AG09319 (cell line): ENCODE measurements around the gene LAP3.

Experiments used
- DNase-seq: peaks from one replicate; pipeline ENCODE4 v3.0.0-alpha.2; 2010; ENCODE audit warnings: low read depth; ENCODE audit errors: extremely low read depth
- TF ChIP-seq, protein P1 (sequence below): IDR thresholded peaks from 2 replicates; pipeline ENCODE4 v1.5.1; 2011; ENCODE audit warnings: low read depth, mild to moderate bottlenecking, inconsistent platforms, low read length, moderate library complexity

The LAP3 gene

DNA sequence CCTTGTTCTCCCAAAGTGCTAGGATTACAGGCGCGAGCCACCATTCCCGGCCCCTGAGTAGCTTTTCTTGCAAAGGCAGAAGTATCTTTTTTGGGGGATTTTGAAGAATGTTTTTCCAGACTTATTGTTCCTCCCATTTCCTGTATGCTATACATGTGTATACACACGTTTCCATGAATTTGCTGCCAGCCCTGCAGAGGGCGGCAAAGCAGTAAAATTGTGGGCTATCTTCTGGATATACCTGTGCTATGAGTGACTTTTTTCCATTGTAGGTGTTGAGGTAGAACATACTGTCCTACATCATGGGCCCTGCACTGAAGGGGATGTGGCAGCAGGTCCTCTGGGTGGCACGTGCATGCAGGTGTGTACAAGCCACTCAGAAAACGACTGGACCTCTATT lies 20.5 kb downstream of the LAP3 start:
- DNase-seq = no peak
- TF ChIP-seq, protein P1, sequence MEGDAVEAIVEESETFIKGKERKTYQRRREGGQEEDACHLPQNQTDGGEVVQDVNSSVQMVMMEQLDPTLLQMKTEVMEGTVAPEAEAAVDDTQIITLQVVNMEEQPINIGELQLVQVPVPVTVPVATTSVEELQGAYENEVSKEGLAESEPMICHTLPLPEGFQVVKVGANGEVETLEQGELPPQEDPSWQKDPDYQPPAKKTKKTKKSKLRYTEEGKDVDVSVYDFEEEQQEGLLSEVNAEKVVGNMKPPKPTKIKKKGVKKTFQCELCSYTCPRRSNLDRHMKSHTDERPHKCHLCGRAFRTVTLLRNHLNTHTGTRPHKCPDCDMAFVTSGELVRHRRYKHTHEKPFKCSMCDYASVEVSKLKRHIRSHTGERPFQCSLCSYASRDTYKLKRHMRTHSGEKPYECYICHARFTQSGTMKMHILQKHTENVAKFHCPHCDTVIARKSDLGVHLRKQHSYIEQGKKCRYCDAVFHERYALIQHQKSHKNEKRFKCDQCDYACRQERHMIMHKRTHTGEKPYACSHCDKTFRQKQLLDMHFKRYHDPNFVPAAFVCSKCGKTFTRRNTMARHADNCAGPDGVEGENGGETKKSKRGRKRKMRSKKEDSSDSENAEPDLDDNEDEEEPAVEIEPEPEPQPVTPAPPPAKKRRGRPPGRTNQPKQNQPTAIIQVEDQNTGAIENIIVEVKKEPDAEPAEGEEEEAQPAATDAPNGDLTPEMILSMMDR = peak; percentile 16

GRCh38 chr4:17599826-17600225 lies 22.8 kb downstream of the LAP3 start:
- TF ChIP-seq, protein P1 = no peak
- no peak for DNase-seq

- TF ChIP-seq, protein P1 = no peak
- DNase-seq = no peak
Measured at GRCh38 chr4:17605236-17605635, 28.2 kb downstream of the LAP3 start.

DNA sequence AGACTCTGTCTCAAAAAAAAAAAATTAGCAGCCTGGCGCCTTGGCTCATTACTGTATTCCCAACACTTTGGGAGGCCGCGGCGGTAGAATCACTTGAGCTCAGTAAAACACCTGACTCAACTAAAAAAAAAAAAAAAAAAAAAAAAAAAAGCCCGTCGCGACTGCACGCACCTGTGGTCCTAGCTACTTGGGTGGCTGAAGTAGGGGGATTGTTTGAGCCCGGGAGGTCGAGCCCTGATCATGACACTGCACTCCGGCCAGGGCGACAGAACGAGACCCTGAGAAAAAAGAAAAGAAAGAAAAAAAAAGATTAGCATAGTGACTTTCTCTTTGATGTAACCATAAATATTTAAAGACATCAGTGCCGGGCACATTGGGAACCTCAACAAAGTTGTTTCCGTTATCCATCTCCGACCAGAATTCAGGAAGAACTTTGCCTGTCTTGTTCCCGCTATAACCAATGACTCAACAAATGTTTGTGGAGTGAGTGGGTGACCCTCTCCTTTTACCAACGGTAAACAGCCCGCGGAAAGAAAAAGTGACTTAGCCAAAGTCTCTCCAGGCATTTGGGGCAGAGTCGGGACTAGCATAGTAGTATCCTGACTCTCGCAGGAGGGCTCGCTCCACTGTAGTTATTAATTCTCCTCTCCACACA lies 36.9 kb downstream of the LAP3 start:
- TF ChIP-seq, protein P1 = no peak
- no peak for DNase-seq

- TF ChIP-seq, protein P1 = no peak; the same call in 1 of the 2 replicates
- peak; percentile 88 for DNase-seq
Measured at GRCh38 chr4:17614416-17615299, 37.7 kb downstream of the LAP3 start, which contains the start of gene MED28. Gene MED28, plus strand, starts transcription at chr4:17614641. Its CDS starts 14 bp downstream, at chr4:17614655.

DNA sequence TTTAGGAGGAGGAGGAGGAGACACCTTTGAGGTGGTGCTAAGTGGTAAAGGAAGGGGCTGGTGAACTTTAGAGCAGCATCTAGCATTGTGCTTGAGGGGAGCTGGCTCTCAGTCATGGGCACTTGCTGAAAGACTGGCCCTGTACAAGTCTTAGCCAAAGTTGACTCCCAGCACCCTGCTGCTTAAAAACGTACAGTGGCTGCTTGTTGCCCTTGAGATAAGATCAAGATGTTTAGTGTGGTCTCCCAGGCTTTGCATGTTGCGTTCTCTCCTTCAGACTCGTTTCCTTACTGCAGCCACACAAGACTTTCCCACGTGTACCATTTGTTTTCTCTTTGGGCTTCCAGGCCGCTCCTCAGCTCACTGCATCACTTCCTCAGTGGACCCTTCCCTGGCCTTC lies 39.3 kb downstream of the LAP3 start:
- TF ChIP-seq, protein P1 = no peak
- DNase-seq = no peak

DNA sequence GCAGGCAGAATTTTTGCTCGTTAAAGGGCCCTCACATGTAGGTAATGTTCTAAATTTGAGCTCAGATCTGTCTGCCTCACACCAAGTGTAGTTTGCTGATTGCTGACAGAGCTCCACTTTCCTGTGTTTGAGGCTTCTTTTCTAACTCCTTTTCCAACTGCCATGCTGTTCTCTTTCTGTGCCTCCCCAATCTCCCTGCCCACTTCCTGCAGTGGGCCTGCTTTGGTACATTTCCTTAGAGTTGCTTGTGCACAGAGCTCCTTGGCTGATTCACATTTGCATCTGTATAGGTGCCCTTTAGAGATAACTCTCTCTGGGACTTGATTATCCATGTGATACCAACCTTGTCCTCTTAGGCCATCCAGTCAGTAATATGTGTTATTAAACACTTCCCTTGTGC lies 41.9 kb downstream of the LAP3 start:
- TF ChIP-seq, protein P1 = no peak
- DNase-seq = no peak
